GM06990 (cell line): Measurements from ENCODE around the gene ABHD17B.

ENCODE experiments used
- DNase-seq: peaks from one replicate; pipeline ENCODE4 v3.0.0-alpha.2; 2011; ENCODE audit not compliant: insufficient read length; ENCODE audit errors: extremely low read depth
- H3K27me3 ChIP-seq: replicated peaks from 2 replicates; pipeline ENCODE4 v1.6.0; 2011; ENCODE audit warnings: low read length; ENCODE audit not compliant: control insufficient read depth, insufficient read depth
- H3K36me3 ChIP-seq: 2 replicates; pipeline ENCODE4 v1.5.1; 2011; ENCODE audit warnings: low read length; ENCODE audit not compliant: control insufficient read depth, insufficient read depth
- H3K4me3 ChIP-seq: replicated peaks from 2 replicates; pipeline ENCODE4 v1.5.1; 2011; ENCODE audit warnings: low read depth, mild to moderate bottlenecking, control low read depth, low read length
- TF ChIP-seq, protein P1 (sequence below): IDR thresholded peaks from 2 replicates; pipeline ENCODE4 v1.5.1; 2011; ENCODE audit warnings: low read length, control low read depth, mild to moderate bottlenecking, inconsistent platforms; ENCODE audit not compliant: insufficient read depth, poor library complexity, severe bottlenecking

The ABHD17B gene

DNA sequence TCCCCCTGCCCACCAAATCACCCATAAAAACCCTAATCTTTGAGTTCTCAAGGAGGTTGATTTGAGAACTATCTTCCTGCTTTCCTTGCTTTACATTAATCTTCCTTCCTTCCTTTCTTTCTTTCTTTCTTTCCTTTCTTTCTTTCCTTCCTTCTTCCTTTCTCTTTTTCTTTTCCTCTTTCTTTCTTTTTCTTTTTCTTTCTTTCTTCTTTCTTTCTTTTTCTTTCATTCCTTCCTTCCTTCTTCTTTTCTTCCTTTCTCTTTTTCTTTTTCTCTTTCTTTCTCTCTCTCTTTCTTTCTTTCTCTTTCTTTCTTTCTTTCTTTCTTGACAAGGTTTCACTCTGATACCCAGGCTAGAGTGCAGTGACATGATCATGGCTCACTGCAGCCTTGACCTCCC is 75.4 kb downstream of the ABHD17B start:
- TF ChIP-seq, protein P1, sequence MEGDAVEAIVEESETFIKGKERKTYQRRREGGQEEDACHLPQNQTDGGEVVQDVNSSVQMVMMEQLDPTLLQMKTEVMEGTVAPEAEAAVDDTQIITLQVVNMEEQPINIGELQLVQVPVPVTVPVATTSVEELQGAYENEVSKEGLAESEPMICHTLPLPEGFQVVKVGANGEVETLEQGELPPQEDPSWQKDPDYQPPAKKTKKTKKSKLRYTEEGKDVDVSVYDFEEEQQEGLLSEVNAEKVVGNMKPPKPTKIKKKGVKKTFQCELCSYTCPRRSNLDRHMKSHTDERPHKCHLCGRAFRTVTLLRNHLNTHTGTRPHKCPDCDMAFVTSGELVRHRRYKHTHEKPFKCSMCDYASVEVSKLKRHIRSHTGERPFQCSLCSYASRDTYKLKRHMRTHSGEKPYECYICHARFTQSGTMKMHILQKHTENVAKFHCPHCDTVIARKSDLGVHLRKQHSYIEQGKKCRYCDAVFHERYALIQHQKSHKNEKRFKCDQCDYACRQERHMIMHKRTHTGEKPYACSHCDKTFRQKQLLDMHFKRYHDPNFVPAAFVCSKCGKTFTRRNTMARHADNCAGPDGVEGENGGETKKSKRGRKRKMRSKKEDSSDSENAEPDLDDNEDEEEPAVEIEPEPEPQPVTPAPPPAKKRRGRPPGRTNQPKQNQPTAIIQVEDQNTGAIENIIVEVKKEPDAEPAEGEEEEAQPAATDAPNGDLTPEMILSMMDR: no peak
- no peak overlapping the region for H3K4me3 ChIP-seq
- DNase-seq: no peak
- no peaks in the 10 kb centered on the region for H3K36me3 ChIP-seq
- no peaks in the 10 kb centered on the region for H3K27me3 ChIP-seq

DNA sequence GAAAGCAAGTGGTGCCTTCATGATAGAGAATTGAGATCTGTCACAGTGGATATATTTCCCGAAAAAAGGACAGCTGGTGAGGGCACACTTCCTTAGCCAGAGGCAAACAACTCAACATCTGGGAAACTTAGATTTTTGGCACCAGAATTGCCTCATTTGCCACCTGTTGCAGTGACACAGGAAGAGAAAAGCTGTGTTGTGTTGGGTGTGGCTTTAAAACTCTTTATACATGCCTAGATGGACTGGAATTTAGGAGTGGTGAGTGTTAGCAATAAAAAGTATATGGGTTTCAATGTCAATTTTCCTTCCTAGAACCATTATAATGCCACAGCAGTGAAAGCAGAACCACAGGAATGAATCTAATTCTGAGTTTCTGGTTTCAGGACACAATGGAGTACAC is 80.1 kb downstream of the ABHD17B start:
- Histone ChIP-seq H3K4me3 (no peak overlapping the region), H3K27me3 (no peaks in the 10 kb centered on the region), H3K36me3 (no peaks in the 10 kb centered on the region)
- TF ChIP-seq, protein P1: no peak
- DNase-seq: no peak

DNA sequence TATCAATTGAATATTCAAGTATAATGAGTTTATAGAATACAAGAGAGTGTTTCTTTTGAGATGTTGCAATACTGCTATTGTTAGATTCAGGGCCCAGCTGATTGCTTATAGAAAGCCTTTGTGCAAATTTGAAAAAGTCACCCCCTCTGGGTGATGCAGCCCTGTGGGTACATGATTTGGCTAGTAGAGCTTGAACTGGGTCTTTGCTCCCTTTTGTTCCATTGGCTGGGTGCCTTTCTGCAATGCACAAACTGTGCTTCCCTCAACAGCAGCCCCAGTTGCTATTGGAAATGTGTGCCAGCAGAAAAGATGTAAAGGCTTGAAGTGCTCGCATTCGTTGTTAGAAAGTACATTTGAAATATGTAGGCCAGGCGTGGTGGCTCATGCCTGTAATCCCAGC is 80.8 kb downstream of the ABHD17B start:
- no peaks in the 10 kb centered on the region for H3K36me3 ChIP-seq
- H3K4me3 ChIP-seq: no peak overlapping the region
- DNase-seq: no peak
- H3K27me3 ChIP-seq: no peaks in the 10 kb centered on the region
- TF ChIP-seq, protein P1: no peak

DNA sequence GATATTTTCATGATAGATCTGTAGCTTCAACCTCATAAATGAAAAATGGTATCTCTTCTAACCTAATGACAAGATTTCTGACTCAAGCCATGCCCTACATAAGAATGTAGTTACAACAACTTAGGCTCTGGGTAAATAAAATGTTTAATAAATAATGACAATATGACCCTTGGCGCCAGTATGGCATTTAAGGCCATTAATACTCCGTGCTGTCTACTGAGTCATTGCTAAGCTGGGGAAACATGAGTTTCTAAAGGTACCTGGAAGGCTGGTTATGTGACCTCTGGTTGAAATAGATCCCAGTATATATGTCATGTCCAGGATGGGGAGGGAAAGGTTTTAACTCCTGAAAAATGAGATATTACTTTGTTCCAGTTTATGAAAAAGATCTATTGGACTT is 84.7 kb downstream of the ABHD17B start:
- TF ChIP-seq, protein P1: no peak
- no peaks in the 10 kb centered on the region for H3K36me3 ChIP-seq
- H3K27me3 ChIP-seq: no peaks in the 10 kb centered on the region
- H3K4me3 ChIP-seq: no peak overlapping the region
- no peak for DNase-seq

DNA sequence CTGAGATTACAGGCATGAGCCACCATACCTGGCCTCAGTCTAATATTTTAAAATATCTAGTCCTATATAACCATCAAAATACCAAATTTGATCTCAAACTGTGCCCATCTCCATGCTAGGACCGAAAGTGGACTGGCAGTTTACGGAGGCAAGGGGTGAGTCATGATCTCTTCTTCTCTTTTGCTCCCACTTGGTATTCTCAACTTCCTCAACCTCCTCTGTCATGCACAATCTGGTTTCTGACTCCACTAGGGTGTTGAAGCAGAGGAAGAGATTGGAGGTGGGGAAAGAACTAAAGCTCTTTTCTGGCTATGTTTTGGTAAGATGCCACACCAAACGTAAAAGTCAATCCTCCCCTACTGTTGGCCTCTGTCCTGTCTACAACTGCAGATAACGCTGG is 86.7 kb downstream of the ABHD17B start:
- H3K27me3 ChIP-seq: no peaks in the 10 kb centered on the region
- TF ChIP-seq, protein P1: no peak
- H3K36me3 ChIP-seq: no peaks in the 10 kb centered on the region
- no peak for DNase-seq
- no peak overlapping the region for H3K4me3 ChIP-seq

DNA sequence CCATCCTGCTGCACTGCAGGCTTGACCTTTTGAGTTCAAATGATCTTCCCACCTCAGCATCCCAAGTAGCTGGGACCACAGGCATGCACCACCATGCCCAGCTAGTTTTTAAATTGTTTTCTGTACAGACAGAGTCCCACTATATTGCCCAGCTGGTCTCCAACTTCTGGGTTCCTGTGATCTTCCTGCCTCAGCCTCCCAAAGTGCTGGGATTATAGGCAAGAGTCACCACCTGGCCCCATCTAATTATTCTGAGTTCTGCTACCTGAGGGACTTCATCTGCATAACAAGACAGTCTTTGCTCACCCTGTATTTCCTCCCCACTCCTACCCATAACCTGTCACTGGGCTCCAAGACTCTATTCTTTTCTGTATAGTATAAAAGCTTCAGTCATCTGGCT is 88.1 kb downstream of the ABHD17B start:
- TF ChIP-seq, protein P1: no peak
- Histone ChIP-seq H3K36me3 (no peaks in the 10 kb centered on the region), H3K27me3 (no peaks in the 10 kb centered on the region), H3K4me3 (no peak overlapping the region)
- DNase-seq: no peak
